ENCODE results near the gene SEMA4A. TPM values are rescaled to one million over a fixed set of nuclear protein-coding genes. Genes with fewer than 3 reads are reported as not detected.

The SEMA4A gene
- total RNA-seq, 1 donor from 2014 or later: 0.66 TPM

DNA sequence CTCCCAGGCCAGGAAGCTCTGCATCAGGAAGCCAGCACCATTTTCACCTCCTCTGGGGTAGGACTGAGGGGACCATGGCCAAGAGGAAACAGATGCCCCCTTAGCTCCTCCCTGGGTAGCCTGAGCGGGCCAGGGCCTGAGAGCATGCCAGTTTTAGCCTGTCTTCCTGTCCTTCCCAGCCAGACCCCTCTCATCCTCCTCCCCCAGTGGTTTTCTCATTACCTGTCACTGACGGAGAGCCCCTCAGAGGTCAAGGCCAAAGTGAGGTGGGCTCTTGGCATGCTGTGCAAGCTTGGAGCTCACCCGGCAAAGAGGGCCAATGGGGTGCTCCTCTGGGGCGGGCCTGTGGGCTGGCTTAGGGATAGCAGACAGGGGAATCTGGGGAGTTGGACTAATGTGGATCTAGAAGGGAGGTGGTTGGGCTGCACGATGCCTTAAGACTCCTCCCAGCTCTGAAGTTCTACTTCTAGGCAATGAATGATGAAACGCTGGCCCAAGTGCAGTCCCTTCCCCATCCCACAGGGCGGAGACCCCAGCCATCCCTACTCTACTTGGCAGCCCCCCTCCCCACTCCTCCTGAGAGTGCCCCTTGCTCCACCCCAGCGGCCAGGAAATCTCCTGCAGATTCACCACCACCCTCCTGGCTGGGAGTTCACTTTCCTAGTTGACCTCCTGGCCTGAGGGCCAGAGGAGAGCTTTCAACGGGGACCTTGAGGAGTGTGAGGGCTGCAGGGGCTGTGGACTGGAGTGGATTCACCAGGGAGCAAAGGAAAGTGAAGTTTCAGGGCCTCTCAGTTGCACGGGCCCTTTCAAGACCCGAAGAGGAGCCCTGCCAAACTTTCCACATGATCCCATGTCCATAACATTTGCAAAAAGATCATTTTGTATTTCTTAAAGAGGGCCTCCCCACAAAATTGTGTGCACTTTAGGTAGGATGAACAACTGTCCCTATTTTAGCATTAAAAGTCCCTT lies 48.2 kb upstream of the SEMA4A start:
- Histone ChIP-seq H3K4me2 (ENCODE audit: low read length) (peak overlapping the region; percentile 78), H4K20me1 (ENCODE audit: insufficient read depth, low read length) (no peaks in the 10 kb centered on the region), H3K9ac (ENCODE audit: low read length) (peak overlapping the region; percentile 90), H2AFZ (ENCODE audit: low read depth, low read length) (no peak overlapping the region), H3K79me2 (ENCODE audit: insufficient read depth, low read length) (peaks cover 21% of the 10 kb centered on the region), H3K4me1 (ENCODE audit: insufficient read depth, low read length) (peaks cover 54% of the 10 kb centered on the region), H3K9me3 (ENCODE audit: insufficient read depth, low read depth, low read length) (no peaks in the 10 kb centered on the region), H3K36me3 (ENCODE audit: insufficient read depth, low read length) (no peaks in the 10 kb centered on the region), H3K27ac (ENCODE audit: low read depth, low read length) (peak overlapping the region; percentile 88), H3K27me3 (ENCODE audit: insufficient read depth, low read length) (no peaks in the 10 kb centered on the region), H3K4me3 (ENCODE audit: insufficient read depth, low read depth, low read length) (no peak overlapping the region)
- DNase-seq (ENCODE audit: low read depth) (no peak), FAIRE-seq (no peak)
- Mint-ChIP-seq H3K9me3 (ENCODE audit: unreplicated experiment) (no peaks in the 10 kb centered on the region), H3K36me3 (ENCODE audit: low read depth, unreplicated experiment) (peaks cover 13% of the 10 kb centered on the region), H3K27me3 (ENCODE audit: low read depth, unreplicated experiment) (no peaks in the 10 kb centered on the region), H3K4me1 (ENCODE audit: low read depth, unreplicated experiment) (peaks cover 54% of the 10 kb centered on the region), H3K4me3 (ENCODE audit: unreplicated experiment) (peak overlapping the region; percentile 69), H3K27ac (ENCODE audit: unreplicated experiment) (peak overlapping the region; percentile 100)
- TF ChIP-seq CTCF (IDR thresholded peaks at IDR 0.05; ENCODE audit: insufficient read depth, low read depth, low read length) (no peak), EZH2 (IDR thresholded peaks at IDR 0.05; ENCODE audit: insufficient read depth, low read length) (no peak)

- H3K27me3 ChIP-seq (ENCODE audit: insufficient read depth, low read length): no peaks in the 10 kb centered on the region
- H3K4me3 ChIP-seq (ENCODE audit: insufficient read depth, low read depth, low read length): peak overlapping the region; percentile 27
- Mint-ChIP-seq H3K9me3 (ENCODE audit: unreplicated experiment) (no peaks in the 10 kb centered on the region), H3K4me3 (ENCODE audit: unreplicated experiment) (peak overlapping the region; percentile 85), H3K27me3 (ENCODE audit: low read depth, unreplicated experiment) (no peaks in the 10 kb centered on the region), H3K36me3 (ENCODE audit: low read depth, unreplicated experiment) (peaks cover 4% of the 10 kb centered on the region), H3K27ac (ENCODE audit: unreplicated experiment) (peak overlapping the region; percentile 100), H3K4me1 (ENCODE audit: low read depth, unreplicated experiment) (peaks cover 40% of the 10 kb centered on the region)
- FAIRE-seq (no peak), DNase-seq (ENCODE audit: low read depth) (no peak)
- H3K36me3 ChIP-seq (ENCODE audit: insufficient read depth, low read length): no peaks in the 10 kb centered on the region
- peak overlapping the region; percentile 94 for H3K27ac ChIP-seq (ENCODE audit: low read depth, low read length)
- no peaks in the 10 kb centered on the region for H3K9me3 ChIP-seq (ENCODE audit: insufficient read depth, low read depth, low read length)
- H3K4me1 ChIP-seq (ENCODE audit: insufficient read depth, low read length): peaks cover 54% of the 10 kb centered on the region
- peak overlapping the region; percentile 46 for H2AFZ ChIP-seq (ENCODE audit: low read depth, low read length)
- TF ChIP-seq CTCF (IDR thresholded peaks at IDR 0.05; ENCODE audit: insufficient read depth, low read depth, low read length) (no peak), EZH2 (IDR thresholded peaks at IDR 0.05; ENCODE audit: insufficient read depth, low read length) (no peak)
- H3K79me2 ChIP-seq (ENCODE audit: insufficient read depth, low read length): peaks cover 21% of the 10 kb centered on the region
- H3K4me2 ChIP-seq (ENCODE audit: low read length): peak overlapping the region; percentile 82
- peak overlapping the region; percentile 90 for H3K9ac ChIP-seq (ENCODE audit: low read length)
- H4K20me1 ChIP-seq (ENCODE audit: insufficient read depth, low read length): no peaks in the 10 kb centered on the region
Observed at GRCh38 chr1:156106624-156107488, 46.5 kb upstream of the SEMA4A start.

Measured in astrocyte (in vitro differentiated cells and primary cell).